GM23338 (cell line): ENCODE data around the gene GRM8.

Source experiments
- CREB1 ChIP-seq: fragments of 250-450 bp; sonication (Bioruptor Pico); IDR thresholded peaks from 2 replicates; pipeline ENCODE4 v1.5.0; 2020; ENCODE audit warnings: low read depth, mild to moderate bottlenecking, moderate library complexity
- TF ChIP-seq, protein P1 (sequence below), 2 experiments: fragments of 200-600 bp in 1 of 2; sonication (generic) in 1 of 2; conservative IDR thresholded peaks; 2 replicates each; pipeline versions ENCODE4 v1.5.1 to v1.6.1; 2016 to 2017; ENCODE audit warnings: antibody characterized with exemption in 2 of 2, low read depth in 2 of 2, mild to moderate bottlenecking in 2 of 2, moderate library complexity in 1 of 2
- TF ChIP-seq, protein P2 (sequence below): fragments of 250-450 bp; sonication (Bioruptor Pico); IDR thresholded peaks from 2 replicates; pipeline ENCODE4 v1.5.0; 2020; ENCODE audit warnings: mild to moderate bottlenecking, moderate library complexity

DNA sequence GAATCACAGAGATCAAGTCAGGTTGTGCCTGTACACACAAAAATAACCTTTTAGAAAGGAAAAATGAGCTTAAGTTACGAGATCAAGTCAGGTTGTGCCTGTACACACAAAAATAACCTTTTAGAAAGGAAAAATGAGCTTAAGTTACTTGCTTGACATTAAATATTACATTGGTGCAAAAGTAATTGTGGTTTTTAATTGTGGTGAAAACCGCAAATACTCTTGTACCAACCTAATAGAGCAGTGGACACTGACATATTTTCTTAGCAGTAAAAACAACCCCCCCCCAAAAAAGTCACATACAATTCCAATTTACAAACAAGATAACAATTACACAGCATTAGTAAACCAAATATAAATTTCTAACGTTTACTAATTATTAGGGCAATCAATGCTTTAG, 595.6 kb downstream of the GRM8 start:
- TF ChIP-seq, protein P1, sequence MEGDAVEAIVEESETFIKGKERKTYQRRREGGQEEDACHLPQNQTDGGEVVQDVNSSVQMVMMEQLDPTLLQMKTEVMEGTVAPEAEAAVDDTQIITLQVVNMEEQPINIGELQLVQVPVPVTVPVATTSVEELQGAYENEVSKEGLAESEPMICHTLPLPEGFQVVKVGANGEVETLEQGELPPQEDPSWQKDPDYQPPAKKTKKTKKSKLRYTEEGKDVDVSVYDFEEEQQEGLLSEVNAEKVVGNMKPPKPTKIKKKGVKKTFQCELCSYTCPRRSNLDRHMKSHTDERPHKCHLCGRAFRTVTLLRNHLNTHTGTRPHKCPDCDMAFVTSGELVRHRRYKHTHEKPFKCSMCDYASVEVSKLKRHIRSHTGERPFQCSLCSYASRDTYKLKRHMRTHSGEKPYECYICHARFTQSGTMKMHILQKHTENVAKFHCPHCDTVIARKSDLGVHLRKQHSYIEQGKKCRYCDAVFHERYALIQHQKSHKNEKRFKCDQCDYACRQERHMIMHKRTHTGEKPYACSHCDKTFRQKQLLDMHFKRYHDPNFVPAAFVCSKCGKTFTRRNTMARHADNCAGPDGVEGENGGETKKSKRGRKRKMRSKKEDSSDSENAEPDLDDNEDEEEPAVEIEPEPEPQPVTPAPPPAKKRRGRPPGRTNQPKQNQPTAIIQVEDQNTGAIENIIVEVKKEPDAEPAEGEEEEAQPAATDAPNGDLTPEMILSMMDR (conservative IDR thresholded peaks at IDR 0.05; ENCODE audit: low read depth in 2 of 2) = no peak
- TF ChIP-seq CREB1 = no peak
- TF ChIP-seq, protein P2, sequence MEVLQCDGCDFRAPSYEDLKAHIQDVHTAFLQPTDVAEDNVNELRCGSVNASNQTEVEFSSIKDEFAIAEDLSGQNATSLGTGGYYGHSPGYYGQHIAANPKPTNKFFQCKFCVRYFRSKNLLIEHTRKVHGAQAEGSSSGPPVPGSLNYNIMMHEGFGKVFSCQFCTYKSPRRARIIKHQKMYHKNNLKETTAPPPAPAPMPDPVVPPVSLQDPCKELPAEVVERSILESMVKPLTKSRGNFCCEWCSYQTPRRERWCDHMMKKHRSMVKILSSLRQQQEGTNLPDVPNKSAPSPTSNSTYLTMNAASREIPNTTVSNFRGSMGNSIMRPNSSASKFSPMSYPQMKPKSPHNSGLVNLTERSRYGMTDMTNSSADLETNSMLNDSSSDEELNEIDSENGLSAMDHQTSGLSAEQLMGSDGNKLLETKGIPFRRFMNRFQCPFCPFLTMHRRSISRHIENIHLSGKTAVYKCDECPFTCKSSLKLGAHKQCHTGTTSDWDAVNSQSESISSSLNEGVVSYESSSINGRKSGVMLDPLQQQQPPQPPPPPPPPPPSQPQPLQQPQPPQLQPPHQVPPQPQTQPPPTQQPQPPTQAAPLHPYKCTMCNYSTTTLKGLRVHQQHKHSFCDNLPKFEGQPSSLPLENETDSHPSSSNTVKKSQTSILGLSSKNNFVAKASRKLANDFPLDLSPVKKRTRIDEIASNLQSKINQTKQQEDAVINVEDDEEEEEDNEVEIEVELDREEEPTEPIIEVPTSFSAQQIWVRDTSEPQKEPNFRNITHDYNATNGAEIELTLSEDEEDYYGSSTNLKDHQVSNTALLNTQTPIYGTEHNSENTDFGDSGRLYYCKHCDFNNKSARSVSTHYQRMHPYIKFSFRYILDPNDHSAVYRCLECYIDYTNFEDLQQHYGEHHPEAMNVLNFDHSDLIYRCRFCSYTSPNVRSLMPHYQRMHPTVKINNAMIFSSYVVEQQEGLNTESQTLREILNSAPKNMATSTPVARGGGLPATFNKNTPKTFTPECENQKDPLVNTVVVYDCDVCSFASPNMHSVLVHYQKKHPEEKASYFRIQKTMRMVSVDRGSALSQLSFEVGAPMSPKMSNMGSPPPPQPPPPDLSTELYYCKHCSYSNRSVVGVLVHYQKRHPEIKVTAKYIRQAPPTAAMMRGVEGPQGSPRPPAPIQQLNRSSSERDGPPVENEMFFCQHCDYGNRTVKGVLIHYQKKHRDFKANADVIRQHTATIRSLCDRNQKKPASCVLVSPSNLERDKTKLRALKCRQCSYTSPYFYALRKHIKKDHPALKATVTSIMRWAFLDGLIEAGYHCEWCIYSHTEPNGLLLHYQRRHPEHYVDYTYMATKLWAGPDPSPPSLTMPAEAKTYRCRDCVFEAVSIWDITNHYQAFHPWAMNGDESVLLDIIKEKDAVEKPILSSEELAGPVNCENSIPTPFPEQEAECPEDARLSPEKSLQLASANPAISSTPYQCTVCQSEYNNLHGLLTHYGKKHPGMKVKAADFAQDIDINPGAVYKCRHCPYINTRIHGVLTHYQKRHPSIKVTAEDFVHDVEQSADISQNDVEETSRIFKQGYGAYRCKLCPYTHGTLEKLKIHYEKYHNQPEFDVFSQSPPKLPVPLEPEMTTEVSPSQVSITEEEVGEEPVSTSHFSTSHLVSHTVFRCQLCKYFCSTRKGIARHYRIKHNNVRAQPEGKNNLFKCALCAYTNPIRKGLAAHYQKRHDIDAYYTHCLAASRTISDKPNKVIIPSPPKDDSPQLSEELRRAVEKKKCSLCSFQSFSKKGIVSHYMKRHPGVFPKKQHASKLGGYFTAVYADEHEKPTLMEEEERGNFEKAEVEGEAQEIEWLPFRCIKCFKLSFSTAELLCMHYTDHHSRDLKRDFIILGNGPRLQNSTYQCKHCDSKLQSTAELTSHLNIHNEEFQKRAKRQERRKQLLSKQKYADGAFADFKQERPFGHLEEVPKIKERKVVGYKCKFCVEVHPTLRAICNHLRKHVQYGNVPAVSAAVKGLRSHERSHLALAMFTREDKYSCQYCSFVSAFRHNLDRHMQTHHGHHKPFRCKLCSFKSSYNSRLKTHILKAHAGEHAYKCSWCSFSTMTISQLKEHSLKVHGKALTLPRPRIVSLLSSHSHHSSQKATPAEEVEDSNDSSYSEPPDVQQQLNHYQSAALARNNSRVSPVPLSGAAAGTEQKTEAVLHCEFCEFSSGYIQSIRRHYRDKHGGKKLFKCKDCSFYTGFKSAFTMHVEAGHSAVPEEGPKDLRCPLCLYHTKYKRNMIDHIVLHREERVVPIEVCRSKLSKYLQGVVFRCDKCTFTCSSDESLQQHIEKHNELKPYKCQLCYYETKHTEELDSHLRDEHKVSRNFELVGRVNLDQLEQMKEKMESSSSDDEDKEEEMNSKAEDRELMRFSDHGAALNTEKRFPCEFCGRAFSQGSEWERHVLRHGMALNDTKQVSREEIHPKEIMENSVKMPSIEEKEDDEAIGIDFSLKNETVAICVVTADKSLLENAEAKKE (CRISPR knock-in tag) = no peak
